Erythroblast (primary cell): ENCODE measurements around the gene SLC35C1.

Experiments used
- GATA1 ChIP-seq: IDR thresholded peaks from 2 replicates; pipeline ENCODE4 v1.6.1; 2011; ENCODE audit warnings: low read depth, mild to moderate bottlenecking, control low read depth, low read length, moderate library complexity
- POLR2A ChIP-seq: IDR thresholded peaks from 2 replicates; pipeline ENCODE4 v1.6.1; 2011; ENCODE audit warnings: mild to moderate bottlenecking, low read length

- TF ChIP-seq POLR2A (no peak), GATA1 (no peak)
These were observed 33.8 kb upstream of the SLC35C1 start for GRCh38 chr11:45771193-45771565.
